ENCODE results near the gene KCNQ5.

The KCNQ5 gene

GRCh38 chr6:73041051-73041450, 419.2 kb downstream of the KCNQ5 start:
- H3K4me1 Mint-ChIP-seq, result no peaks in the 10 kb centered on the region
- H3K27me3 Mint-ChIP-seq, result no peaks in the 10 kb centered on the region
- no peak overlapping the region for H3K27ac Mint-ChIP-seq (ENCODE audit: low read depth)
- no peak for DNase-seq (ENCODE audit: low spot score in 2 of 2)
- H3K36me3 Mint-ChIP-seq (ENCODE audit: insufficient read depth), result no peaks in the 10 kb centered on the region
- no peak overlapping the region for H3K4me3 Mint-ChIP-seq
- H3K9me3 Mint-ChIP-seq, result peaks cover 10% of the 10 kb centered on the region
- no peak for ATAC-seq (replicated peaks; ENCODE audit: extremely low read depth, poor library complexity, severe bottlenecking)

GRCh38 chr6:73042892-73043291, 421.0 kb downstream of the KCNQ5 start:
- ATAC-seq (replicated peaks; ENCODE audit: extremely low read depth, poor library complexity, severe bottlenecking), result no peak
- Mint-ChIP-seq H3K27me3 (no peaks in the 10 kb centered on the region), H3K27ac (ENCODE audit: low read depth) (no peak overlapping the region), H3K4me1 (no peaks in the 10 kb centered on the region), H3K4me3 (no peak overlapping the region), H3K36me3 (ENCODE audit: insufficient read depth) (no peaks in the 10 kb centered on the region), H3K9me3 (peaks cover 10% of the 10 kb centered on the region)
- no peak for DNase-seq (ENCODE audit: low spot score in 2 of 2)

GRCh38 chr6:73043446-73043845, 421.6 kb downstream of the KCNQ5 start:
- Mint-ChIP-seq H3K36me3 (ENCODE audit: insufficient read depth) (no peaks in the 10 kb centered on the region), H3K27ac (ENCODE audit: low read depth) (no peak overlapping the region), H3K9me3 (peaks cover 10% of the 10 kb centered on the region), H3K27me3 (no peaks in the 10 kb centered on the region), H3K4me1 (no peaks in the 10 kb centered on the region), H3K4me3 (no peak overlapping the region)
- DNase-seq (ENCODE audit: low spot score in 2 of 2) (no peak), ATAC-seq (replicated peaks; ENCODE audit: extremely low read depth, poor library complexity, severe bottlenecking) (no peak)

- Mint-ChIP-seq H3K4me1 (peaks cover 6% of the 10 kb centered on the region), H3K36me3 (ENCODE audit: insufficient read depth) (no peaks in the 10 kb centered on the region), H3K27me3 (no peaks in the 10 kb centered on the region), H3K27ac (ENCODE audit: low read depth) (no peak overlapping the region), H3K9me3 (no peaks in the 10 kb centered on the region), H3K4me3 (no peak overlapping the region)
- DNase-seq (ENCODE audit: low spot score in 2 of 2) (no peak), ATAC-seq (replicated peaks; ENCODE audit: extremely low read depth, poor library complexity, severe bottlenecking) (no peak)
Measured at GRCh38 chr6:73045609-73046008, 423.7 kb downstream of the KCNQ5 start.

- ATAC-seq (replicated peaks; ENCODE audit: extremely low read depth, poor library complexity, severe bottlenecking), result no peak
- Mint-ChIP-seq H3K27ac (ENCODE audit: low read depth) (no peak overlapping the region), H3K4me1 (peaks cover 6% of the 10 kb centered on the region), H3K36me3 (ENCODE audit: insufficient read depth) (no peaks in the 10 kb centered on the region), H3K4me3 (no peak overlapping the region), H3K27me3 (no peaks in the 10 kb centered on the region), H3K9me3 (no peaks in the 10 kb centered on the region)
- no peak for DNase-seq (ENCODE audit: low spot score in 2 of 2)
Measured at GRCh38 chr6:73047801-73048200, 425.9 kb downstream of the KCNQ5 start.

GRCh38 chr6:73049971-73050594, 428.2 kb downstream of the KCNQ5 start:
- Mint-ChIP-seq H3K36me3 (ENCODE audit: insufficient read depth) (no peaks in the 10 kb centered on the region), H3K4me3 (no peak overlapping the region), H3K27me3 (no peaks in the 10 kb centered on the region), H3K9me3 (no peaks in the 10 kb centered on the region), H3K4me1 (peaks cover 6% of the 10 kb centered on the region), H3K27ac (ENCODE audit: low read depth) (no peak overlapping the region)
- no peak for ATAC-seq (replicated peaks; ENCODE audit: extremely low read depth, poor library complexity, severe bottlenecking)
- no peak for DNase-seq (ENCODE audit: low spot score in 2 of 2)

GRCh38 chr6:73050706-73051105, 428.8 kb downstream of the KCNQ5 start:
- no peak overlapping the region for H3K27ac Mint-ChIP-seq (ENCODE audit: low read depth)
- DNase-seq (ENCODE audit: low spot score in 2 of 2) (no peak), ATAC-seq (replicated peaks; ENCODE audit: extremely low read depth, poor library complexity, severe bottlenecking) (no peak)
- H3K36me3 Mint-ChIP-seq (ENCODE audit: insufficient read depth), result no peaks in the 10 kb centered on the region
- H3K27me3 Mint-ChIP-seq, result no peaks in the 10 kb centered on the region
- H3K9me3 Mint-ChIP-seq, result peaks cover under 1% of the 10 kb centered on the region
- no peak overlapping the region for H3K4me3 Mint-ChIP-seq
- peaks cover 6% of the 10 kb centered on the region for H3K4me1 Mint-ChIP-seq

GRCh38 chr6:73051147-73051546, 429.3 kb downstream of the KCNQ5 start:
- no peak overlapping the region for H3K4me3 Mint-ChIP-seq

GRCh38 chr6:73054958-73055357, 433.1 kb downstream of the KCNQ5 start:
- peaks cover 6% of the 10 kb centered on the region for H3K9me3 Mint-ChIP-seq
- H3K36me3 Mint-ChIP-seq (ENCODE audit: insufficient read depth), result no peaks in the 10 kb centered on the region
- ATAC-seq (replicated peaks; ENCODE audit: extremely low read depth, poor library complexity, severe bottlenecking) (no peak), DNase-seq (ENCODE audit: low spot score in 2 of 2) (no peak)
- H3K4me1 Mint-ChIP-seq, result peaks cover 3% of the 10 kb centered on the region
- H3K27me3 Mint-ChIP-seq, result no peaks in the 10 kb centered on the region
- H3K27ac Mint-ChIP-seq (ENCODE audit: low read depth), result no peak overlapping the region
- no peak overlapping the region for H3K4me3 Mint-ChIP-seq

More at GRCh38 chr6:73051147-73051546, 429.3 kb downstream of the KCNQ5 start:
- ATAC-seq (replicated peaks; ENCODE audit: extremely low read depth, poor library complexity, severe bottlenecking) (peak; percentile 32), DNase-seq (ENCODE audit: low spot score in 2 of 2) (no peak)
- no peaks in the 10 kb centered on the region for H3K36me3 Mint-ChIP-seq (ENCODE audit: insufficient read depth)
- H3K9me3 Mint-ChIP-seq, result peaks cover 5% of the 10 kb centered on the region
- H3K27ac Mint-ChIP-seq (ENCODE audit: low read depth), result no peak overlapping the region
- H3K27me3 Mint-ChIP-seq, result no peaks in the 10 kb centered on the region
- H3K4me1 Mint-ChIP-seq, result peaks cover 6% of the 10 kb centered on the region

- no peaks in the 10 kb centered on the region for H3K27me3 Mint-ChIP-seq
- H3K4me1 Mint-ChIP-seq, result no peaks in the 10 kb centered on the region
- H3K36me3 Mint-ChIP-seq (ENCODE audit: insufficient read depth), result no peaks in the 10 kb centered on the region
- DNase-seq (ENCODE audit: low spot score in 2 of 2) (no peak), ATAC-seq (replicated peaks; ENCODE audit: extremely low read depth, poor library complexity, severe bottlenecking) (no peak)
- no peak overlapping the region for H3K27ac Mint-ChIP-seq (ENCODE audit: low read depth)
- no peak overlapping the region for H3K4me3 Mint-ChIP-seq
- peaks cover 6% of the 10 kb centered on the region for H3K9me3 Mint-ChIP-seq
Measured at GRCh38 chr6:73058736-73059135, 436.9 kb downstream of the KCNQ5 start.

GRCh38 chr6:73062130-73062529, 440.3 kb downstream of the KCNQ5 start:
- H3K9me3 Mint-ChIP-seq, result no peaks in the 10 kb centered on the region
- no peaks in the 10 kb centered on the region for H3K36me3 Mint-ChIP-seq (ENCODE audit: insufficient read depth)
- no peak overlapping the region for H3K27ac Mint-ChIP-seq (ENCODE audit: low read depth)
- H3K4me3 Mint-ChIP-seq, result no peak overlapping the region
- no peaks in the 10 kb centered on the region for H3K4me1 Mint-ChIP-seq
- DNase-seq (ENCODE audit: low spot score in 2 of 2), result no peak
- H3K27me3 Mint-ChIP-seq, result no peaks in the 10 kb centered on the region
- no peak for ATAC-seq (replicated peaks; ENCODE audit: extremely low read depth, poor library complexity, severe bottlenecking)

GRCh38 chr6:73062837-73063236, 441.0 kb downstream of the KCNQ5 start:
- Mint-ChIP-seq H3K4me3 (no peak overlapping the region), H3K27ac (ENCODE audit: low read depth) (no peak overlapping the region), H3K36me3 (ENCODE audit: insufficient read depth) (no peaks in the 10 kb centered on the region), H3K4me1 (no peaks in the 10 kb centered on the region), H3K9me3 (no peaks in the 10 kb centered on the region), H3K27me3 (no peaks in the 10 kb centered on the region)
- DNase-seq (ENCODE audit: low spot score in 2 of 2) (no peak), ATAC-seq (replicated peaks; ENCODE audit: extremely low read depth, poor library complexity, severe bottlenecking) (no peak)

GRCh38 chr6:73064266-73064665, 442.4 kb downstream of the KCNQ5 start:
- Mint-ChIP-seq H3K27me3 (no peaks in the 10 kb centered on the region), H3K36me3 (ENCODE audit: insufficient read depth) (no peaks in the 10 kb centered on the region), H3K27ac (ENCODE audit: low read depth) (no peak overlapping the region), H3K4me3 (no peak overlapping the region), H3K9me3 (no peaks in the 10 kb centered on the region), H3K4me1 (no peaks in the 10 kb centered on the region)
- ATAC-seq (replicated peaks; ENCODE audit: extremely low read depth, poor library complexity, severe bottlenecking) (no peak), DNase-seq (ENCODE audit: low spot score in 2 of 2) (no peak)
